ENCODE measurements around the gene LKAAEAR1. TPM values are rescaled to one million over a fixed set of nuclear protein-coding genes. Genes with fewer than 3 reads are reported as not detected.

Gene LKAAEAR1
- total and polyA plus RNA-seq, 2 of the 13 experiments (the other 11 are each of a cell fraction or from before 2014, with no cell fraction given) = not detected

- no peak for TF ChIP-seq PRDM10 (CRISPR knock-in tag; IDR thresholded peaks at IDR 0.05; ENCODE audit: low read depth)
- TF ChIP-seq ZNF512B (CRISPR knock-in tag; IDR thresholded peaks at IDR 0.05; ENCODE audit: borderline replicate concordance) = no peak
- peak; percentile 31; the same call in 1 of the 2 replicates for TF ChIP-seq AHDC1 (CRISPR knock-in tag; IDR thresholded peaks at IDR 0.05; ENCODE audit: borderline replicate concordance)
- no peak for TF ChIP-seq SKI (IDR thresholded peaks at IDR 0.05; ENCODE audit: partially characterized antibody)
- no peak for TF ChIP-seq ZNF432 (CRISPR knock-in tag; IDR thresholded peaks at IDR 0.05; ENCODE audit: borderline replicate concordance)
- no peak for TF ChIP-seq RAD51 (IDR thresholded peaks at IDR 0.05; ENCODE audit: borderline replicate concordance)
- TF ChIP-seq TFAP4 (IDR thresholded peaks at IDR 0.05; ENCODE audit: borderline replicate concordance, low read depth) = peak; percentile 55; the same call in 1 of the 2 replicates
- TF ChIP-seq ZNF275 (CRISPR knock-in tag; IDR thresholded peaks at IDR 0.05; ENCODE audit: borderline replicate concordance) = peak; percentile 36; the same call in 1 of the 2 replicates
- peak; percentile 93 for TF ChIP-seq NRL (CRISPR knock-in tag; IDR thresholded peaks at IDR 0.05; ENCODE audit: borderline replicate concordance)
- TF ChIP-seq PITX1 (CRISPR knock-in tag; IDR thresholded peaks at IDR 0.05) = peak; percentile 34
- peak; percentile 93 for TF ChIP-seq KDM2A (CRISPR knock-in tag; IDR thresholded peaks at IDR 0.05; ENCODE audit: borderline replicate concordance, low read depth)
- peak; percentile 49 for TF ChIP-seq POLR2AphosphoS5 (IDR thresholded peaks at IDR 0.05; ENCODE audit: low read depth, low read length)
Observed at GRCh38 chr20:64042054-64042781, 42.0 kb downstream of the LKAAEAR1 start (continued).

All from HepG2 (cell line).